ENCODE data around the gene MBD2. TPM values are rescaled to one million over a fixed set of nuclear protein-coding genes. Genes with fewer than 3 reads are reported as not detected.

Gene MBD2
- total and polyA plus RNA-seq, 2 experiments from 2014 or later = 14.4 to 56.8 TPM

- WGBS (ENCODE audit: low lambda C conversion rate, missing lambda C conversion rate) = 95% methylated on average over 4 of the region's 4 CpGs
- no peak overlapping the region for H3K4me2 ChIP-seq
- H3K4me1 ChIP-seq (ENCODE audit: insufficient read depth) = no peaks in the 10 kb centered on the region
- peak overlapping the region; percentile 62 for H3K27ac ChIP-seq
- H4K20me1 ChIP-seq (ENCODE audit: insufficient read depth, poor library complexity, severe bottlenecking) = no peaks in the 10 kb centered on the region
- H3K27me3 ChIP-seq = no peaks in the 10 kb centered on the region
- H3K4me3 ChIP-seq = no peak overlapping the region
- H3K9me3 ChIP-seq (ENCODE audit: low read depth) = peaks cover 4% of the 10 kb centered on the region
- no peak overlapping the region for H2AFZ ChIP-seq
- no peak for DNase-seq (ENCODE audit: low spot score)
- no peaks in the 10 kb centered on the region for H3K79me2 ChIP-seq
- H3K9me2 ChIP-seq (replicated peaks; ENCODE audit: insufficient read depth) = no peaks in the 10 kb centered on the region
- no peak for TF ChIP-seq CTCF (IDR thresholded peaks at IDR 0.05; ENCODE audit: poor library complexity)
- TF ChIP-seq EZH2phosphoT487 (IDR thresholded peaks at IDR 0.05; ENCODE audit: low read depth, severe bottlenecking, unreplicated experiment) = no peak
- TF ChIP-seq EZH2 (IDR thresholded peaks at IDR 0.05; ENCODE audit: borderline replicate concordance) = no peak
- no peaks in the 10 kb centered on the region for H3K36me3 ChIP-seq (replicated peaks; ENCODE audit: insufficient read depth, low read depth)
These were observed 75.8 kb downstream of the MBD2 start for GRCh38 chr18:54148678-54149077.

GRCh38 chr18:54148151-54148550 lies 76.3 kb downstream of the MBD2 start:
- H3K9me2 ChIP-seq (replicated peaks; ENCODE audit: insufficient read depth) = no peaks in the 10 kb centered on the region
- peak overlapping the region; percentile 62 for H3K27ac ChIP-seq
- no peak overlapping the region for H3K4me3 ChIP-seq
- H3K9me3 ChIP-seq (ENCODE audit: low read depth) = peaks cover 8% of the 10 kb centered on the region
- H3K36me3 ChIP-seq (replicated peaks; ENCODE audit: insufficient read depth, low read depth) = peaks cover 4% of the 10 kb centered on the region
- DNase-seq (ENCODE audit: low spot score) = no peak
- no peaks in the 10 kb centered on the region for H4K20me1 ChIP-seq (ENCODE audit: insufficient read depth, poor library complexity, severe bottlenecking)
- no peaks in the 10 kb centered on the region for H3K4me1 ChIP-seq (ENCODE audit: insufficient read depth)
- H3K4me2 ChIP-seq = no peak overlapping the region
- H3K79me2 ChIP-seq = no peaks in the 10 kb centered on the region
- no peak overlapping the region for H2AFZ ChIP-seq
- TF ChIP-seq EZH2 (IDR thresholded peaks at IDR 0.05; ENCODE audit: borderline replicate concordance) = no peak
- no peak for TF ChIP-seq EZH2phosphoT487 (IDR thresholded peaks at IDR 0.05; ENCODE audit: low read depth, severe bottlenecking, unreplicated experiment)
- TF ChIP-seq CTCF (IDR thresholded peaks at IDR 0.05; ENCODE audit: poor library complexity) = no peak
- no peaks in the 10 kb centered on the region for H3K27me3 ChIP-seq

GRCh38 chr18:54147439-54147838 lies 77.0 kb downstream of the MBD2 start:
- Histone ChIP-seq H3K27ac (no peak overlapping the region), H4K20me1 (ENCODE audit: insufficient read depth, poor library complexity, severe bottlenecking) (no peaks in the 10 kb centered on the region), H2AFZ (no peak overlapping the region), H3K4me2 (no peak overlapping the region), H3K27me3 (no peaks in the 10 kb centered on the region), H3K4me3 (no peak overlapping the region), H3K4me1 (ENCODE audit: insufficient read depth) (no peaks in the 10 kb centered on the region), H3K79me2 (no peaks in the 10 kb centered on the region), H3K36me3 (replicated peaks; ENCODE audit: insufficient read depth, low read depth) (peaks cover 4% of the 10 kb centered on the region), H3K9me2 (replicated peaks; ENCODE audit: insufficient read depth) (no peaks in the 10 kb centered on the region), H3K9me3 (ENCODE audit: low read depth) (peaks cover 8% of the 10 kb centered on the region)
- no peak for TF ChIP-seq EZH2phosphoT487 (IDR thresholded peaks at IDR 0.05; ENCODE audit: low read depth, severe bottlenecking, unreplicated experiment)
- no peak for TF ChIP-seq EZH2 (IDR thresholded peaks at IDR 0.05; ENCODE audit: borderline replicate concordance)
- TF ChIP-seq CTCF (IDR thresholded peaks at IDR 0.05; ENCODE audit: poor library complexity) = no peak
- no peak for DNase-seq (ENCODE audit: low spot score)
- 95% methylated on average over 2 of the region's 2 CpGs for WGBS (ENCODE audit: low lambda C conversion rate, missing lambda C conversion rate)

All from hepatocyte (in vitro differentiated cells).